Keratinocyte (primary cell): ENCODE data around the gene AP5Z1. TPM values are rescaled to one million over a fixed set of nuclear protein-coding genes. Genes with fewer than 3 reads are reported as not detected.

Source experiments
- DNase-seq: peaks from one replicate; pipeline ENCODE4 v3.0.0-alpha.2; 2011; ENCODE audit warnings: low read depth, missing footprints, low spot score
- FAIRE-seq: peaks from 2 replicates; lab custom pipeline; 2011; peaks lifted over from hg19 to GRCh38; lab: Jason Lieb, UNC
- H2AFZ ChIP-seq: 2 replicates; pipeline ENCODE4 v1.6.0; 2012; ENCODE audit warnings: low read length, control low read depth, inconsistent platforms; ENCODE audit not compliant: control insufficient read depth
- H3K27ac ChIP-seq: 2 replicates; pipeline ENCODE4 v1.5.1; 2011; ENCODE audit warnings: low read length; ENCODE audit not compliant: control insufficient read depth, insufficient read depth
- H3K27me3 ChIP-seq: 3 replicates; pipeline ENCODE4 v1.6.0; 2011; ENCODE audit warnings: low read length; ENCODE audit not compliant: control insufficient read depth, insufficient read depth; ENCODE audit errors: extremely low read depth
- H3K36me3 ChIP-seq, 2 experiments: 2 replicates in 1 of 2; 3 replicates in 1 of 2; pipeline ENCODE4 v1.5.1; 2011; ENCODE audit warnings: low read length in 2 of 2, mild to moderate bottlenecking in 1 of 2; ENCODE audit not compliant: control insufficient read depth in 2 of 2, insufficient read depth in 2 of 2; ENCODE audit errors: extremely low read depth in 1 of 2
- H3K4me1 ChIP-seq: 3 replicates; pipeline ENCODE4 v1.5.1; 2011; ENCODE audit warnings: low read length; ENCODE audit not compliant: control insufficient read depth, insufficient read depth; ENCODE audit errors: extremely low read depth
- H3K4me2 ChIP-seq: 3 replicates; pipeline ENCODE4 v1.6.0; 2011; ENCODE audit warnings: low read depth, low read length; ENCODE audit not compliant: control insufficient read depth, insufficient read depth; ENCODE audit errors: extremely low read depth
- H3K4me3 ChIP-seq, 3 experiments: fragments of 200-600 bp in 1 of 3; sonication (generic) in 1 of 3; 2 replicates in 2 of 3; 3 replicates in 1 of 3; pipeline ENCODE4 v1.5.1; 2011 to 2016; ENCODE audit warnings: low read length in 3 of 3, mild to moderate bottlenecking in 3 of 3, control low read depth in 2 of 3, inconsistent platforms in 1 of 3, low read depth in 1 of 3, mixed read lengths in 1 of 3, mixed run types in 1 of 3, moderate library complexity in 1 of 3; ENCODE audit not compliant: control insufficient read depth in 2 of 3, insufficient read depth in 2 of 3; ENCODE audit errors: extremely low read depth in 1 of 3
- H3K79me2 ChIP-seq: 2 replicates; pipeline ENCODE4 v1.6.0; 2012; ENCODE audit warnings: low read length; ENCODE audit not compliant: control insufficient read depth, insufficient read depth
- H3K9ac ChIP-seq: 3 replicates; pipeline ENCODE4 v1.6.0; 2011; ENCODE audit warnings: low read length; ENCODE audit not compliant: control insufficient read depth, insufficient read depth; ENCODE audit errors: extremely low read depth
- H3K9me1 ChIP-seq: 3 replicates; pipeline ENCODE4 v1.6.0; 2011; ENCODE audit warnings: low read length; ENCODE audit not compliant: control insufficient read depth, insufficient read depth; ENCODE audit errors: extremely low read depth
- H3K9me3 ChIP-seq: 2 replicates; pipeline ENCODE4 v1.5.1; 2012; ENCODE audit warnings: low read depth, low read length; ENCODE audit not compliant: control insufficient read depth
- H4K20me1 ChIP-seq: 3 replicates; pipeline ENCODE4 v1.6.0; 2011; ENCODE audit warnings: low read length; ENCODE audit not compliant: control insufficient read depth, insufficient read depth; ENCODE audit errors: extremely low read depth
- CTCF ChIP-seq, 3 experiments: IDR thresholded peaks in 1 of 3; conservative IDR thresholded peaks in 1 of 3; optimal IDR thresholded peaks in 1 of 3; 2 replicates in 2 of 3; 3 replicates in 1 of 3; pipeline versions ENCODE3 to v1.5.1; 2011; ENCODE audit warnings: low read length in 3 of 3, mild to moderate bottlenecking in 3 of 3, moderate library complexity in 2 of 3, control low read depth in 1 of 3, inconsistent platforms in 1 of 3; ENCODE audit not compliant: insufficient read depth in 2 of 3; ENCODE audit errors: extremely low read depth in 1 of 3
- EZH2 ChIP-seq: IDR thresholded peaks from one replicate; pipeline ENCODE4 v1.6.1; 2012; ENCODE audit warnings: inconsistent platforms, mild to moderate bottlenecking, low read length, moderate library complexity
- dilution Hi-C: fragments of 300-500 bp; cut with MboI; formaldehyde crosslinking; loops from one replicate; pipeline ENCODE4 v1.7.0; 2020; ENCODE audit warnings: low sequenced_read_pairs; ENCODE audit not compliant: extremely low pct_ligation_motif_present
- polyA plus RNA-seq, 5 experiments: library from polyadenylated mRNA; depleted of rRNA in 3 of 5; stranded (reverse) in 3 of 5; stranded (forward) in 1 of 5; unstranded in 1 of 5; fragments of >200 nt; gene quantifications; 1 replicate in 1 of 5; 2 replicates in 3 of 5; 3 replicates in 1 of 5; pipeline versions ENCODE4 v1.2.1 to v1.2.3, GENCODE V29; 2011 to 2012; ENCODE audit warnings: missing spikeins in 2 of 5, low read depth in 1 of 5, low replicate concordance in 1 of 5
- small RNA-seq, 3 experiments: library from RNA; depleted of rRNA; stranded (forward); fragments of <200 nt; gene quantifications; one replicate each; pipeline ENCODE3, GENCODE V24; 2012; ENCODE audit warnings: low read depth in 3 of 3, low replicate concordance in 1 of 3; ENCODE audit not compliant: insufficient read length in 3 of 3

AP5Z1 gene
- polyA plus RNA-seq, 1 donor (not counting 4 experiments of a cell fraction or from before 2014, with no cell fraction given), result 12.6 TPM

GRCh38 chr7:4840079-4840501, 64.7 kb downstream of the AP5Z1 start:
- Histone ChIP-seq H3K9me3 (no peaks in the 10 kb centered on the region), H3K27ac (no peak overlapping the region), H3K4me3 (no peak overlapping the region), H3K79me2 (no peaks in the 10 kb centered on the region), H3K4me2 (no peak overlapping the region), H3K4me1 (no peaks in the 10 kb centered on the region), H3K27me3 (no peaks in the 10 kb centered on the region), H3K9ac (no peak overlapping the region), H3K36me3 (no peaks in the 10 kb centered on the region), H4K20me1 (no peaks in the 10 kb centered on the region), H3K9me1 (no peaks in the 10 kb centered on the region), H2AFZ (no peak overlapping the region)
- dilution Hi-C loops, result no loop called here
- DNase-seq (no peak), FAIRE-seq (no peak)
- TF ChIP-seq CTCF (optimal IDR thresholded peaks at IDR 0.05 in 1 of 3, IDR thresholded peaks at IDR 0.05 in 1 of 3, conservative IDR thresholded peaks at IDR 0.05 in 1 of 3; ENCODE audit: extremely low read depth in 1 of 3, insufficient read depth in 2 of 3, low read length in 3 of 3) (no peak), EZH2 (no peak)

Small RNA genes within 50 kb of the gene (small RNA-seq; reads per million reads assigned to genes)
- gene MIR4656 (0 reads per million in 3 experiments), gene RF00019 (0 reads per million in 3 experiments)

Other genes with a start within 250 kb of the AP5Z1 start
- 4.0 to 9.6 TPM (median 4.4 TPM) in 3 replicates for gene FOXK1, start 93.3 kb upstream of the AP5Z1 start, polyA plus RNA-seq
- gene PAPOLB, start 86.4 kb downstream of the AP5Z1 start, polyA plus RNA-seq, result not detected in 3 replicates
- 0.09 TPM in 1 of 3 replicates, not detected in the others for gene RADIL, start 108.1 kb downstream of the AP5Z1 start, polyA plus RNA-seq
- not detected in 3 replicates for gene MMD2, start 183.6 kb downstream of the AP5Z1 start, polyA plus RNA-seq